ENCODE results near the gene SDHD. TPM values are rescaled to one million over a fixed set of nuclear protein-coding genes. Genes with fewer than 3 reads are reported as not detected.
A peak's percentile ranks its signal among the peaks of the same experiment; 100 is the strongest.

The SDHD gene
- total and polyA plus RNA-seq, 2 donors (not counting 1 experiment from before 2014, with no cell fraction given): 43.0 to 57.7 TPM

DNA sequence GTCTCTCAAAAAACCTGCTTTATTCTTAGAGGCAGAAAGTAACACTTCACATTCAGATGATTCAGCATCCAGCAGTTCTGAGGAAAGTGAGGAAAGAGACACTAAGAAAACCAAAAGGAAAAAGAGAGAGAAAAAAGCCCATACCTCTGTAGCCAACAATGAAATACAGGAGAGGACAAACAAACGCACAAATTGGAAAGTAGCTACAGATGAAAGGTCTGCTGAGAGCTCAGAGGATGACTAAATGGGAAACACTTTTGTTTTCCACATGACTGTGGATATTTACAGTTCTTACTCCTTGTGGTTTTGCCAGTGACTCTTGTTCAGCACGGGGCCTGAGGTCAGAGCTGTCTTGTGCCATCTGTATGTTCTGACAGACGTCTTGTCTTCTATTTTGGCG, 3.9 kb upstream of the SDHD start:
- no peak for TF ChIP-seq EZH2 (IDR thresholded peaks at IDR 0.05; ENCODE audit: borderline replicate concordance, insufficient read depth, low read depth, low read length, poor library complexity, severe bottlenecking)
- TF ChIP-seq, protein P1, sequence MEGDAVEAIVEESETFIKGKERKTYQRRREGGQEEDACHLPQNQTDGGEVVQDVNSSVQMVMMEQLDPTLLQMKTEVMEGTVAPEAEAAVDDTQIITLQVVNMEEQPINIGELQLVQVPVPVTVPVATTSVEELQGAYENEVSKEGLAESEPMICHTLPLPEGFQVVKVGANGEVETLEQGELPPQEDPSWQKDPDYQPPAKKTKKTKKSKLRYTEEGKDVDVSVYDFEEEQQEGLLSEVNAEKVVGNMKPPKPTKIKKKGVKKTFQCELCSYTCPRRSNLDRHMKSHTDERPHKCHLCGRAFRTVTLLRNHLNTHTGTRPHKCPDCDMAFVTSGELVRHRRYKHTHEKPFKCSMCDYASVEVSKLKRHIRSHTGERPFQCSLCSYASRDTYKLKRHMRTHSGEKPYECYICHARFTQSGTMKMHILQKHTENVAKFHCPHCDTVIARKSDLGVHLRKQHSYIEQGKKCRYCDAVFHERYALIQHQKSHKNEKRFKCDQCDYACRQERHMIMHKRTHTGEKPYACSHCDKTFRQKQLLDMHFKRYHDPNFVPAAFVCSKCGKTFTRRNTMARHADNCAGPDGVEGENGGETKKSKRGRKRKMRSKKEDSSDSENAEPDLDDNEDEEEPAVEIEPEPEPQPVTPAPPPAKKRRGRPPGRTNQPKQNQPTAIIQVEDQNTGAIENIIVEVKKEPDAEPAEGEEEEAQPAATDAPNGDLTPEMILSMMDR (IDR thresholded peaks at IDR 0.05): no peak
- no peak overlapping the region for H3K4me3 Mint-ChIP-seq
- no peak overlapping the region for H3K4me2 ChIP-seq (replicated peaks; ENCODE audit: low read depth, low read length, poor library complexity, severe bottlenecking)
- ChIA-PET POLR2A (no interaction called here), CTCF (interaction anchor here (0.9 to 1.2 kb wide), 2 partner anchors 25 to 31 kb away, joined by 3 read pairs; no protein-coding TSS in a partner anchor)
- H3K4me1 Mint-ChIP-seq: peaks cover 26% of the 10 kb centered on the region
- no peak for DNase-seq
- H3K9me3 ChIP-seq (ENCODE audit: control extremely low read depth in 1 of 3, control insufficient read depth in 2 of 3, insufficient read depth in 1 of 3, low read length in 2 of 3): no peaks in the 10 kb centered on the region
- no peak for ATAC-seq (ENCODE audit: low read depth)
- H3K79me2 ChIP-seq (ENCODE audit: control insufficient read depth, insufficient read depth, low read length): peaks cover 31% of the 10 kb centered on the region
- peaks cover 15 to 18% of the 10 kb centered on the region in 2 donors for H3K4me1 ChIP-seq (ENCODE audit: control insufficient read depth in 2 of 2, insufficient read depth in 2 of 2, low read length in 2 of 2)
- no peaks in the 10 kb centered on the region for H3K27me3 ChIP-seq (replicated peaks in 1 of 4; ENCODE audit: control extremely low read depth in 1 of 4, control insufficient read depth in 3 of 4, insufficient read depth in 4 of 4, low read length in 3 of 4)
- H3K36me3 ChIP-seq (replicated peaks in 1 of 2; ENCODE audit: control extremely low read depth in 1 of 2, control insufficient read depth in 1 of 2, extremely low read depth in 1 of 2, insufficient read depth in 2 of 2, low read length in 1 of 2): peaks cover 1 to 58% of the 10 kb centered on the region in 2 experiments
- no peaks in the 10 kb centered on the region for H3K27me3 Mint-ChIP-seq
- intact Hi-C loops (cut with micrococcal nuclease): no loop called here
- no peak overlapping the region for H3K4me3 ChIP-seq (ENCODE audit: control extremely low read depth in 1 of 5, extremely low read depth in 1 of 5, insufficient read depth in 1 of 5, low read depth in 2 of 5, low read length in 4 of 5)
- H3K27ac ChIP-seq (ENCODE audit: low read length in 2 of 2): no peak overlapping the region
- no peaks in the 10 kb centered on the region for H4K20me1 ChIP-seq (ENCODE audit: control insufficient read depth, insufficient read depth, low read length, poor library complexity, severe bottlenecking)
- H3K9me3 Mint-ChIP-seq (ENCODE audit: insufficient read depth): no peaks in the 10 kb centered on the region
- 58% methylated on average over 4 of the region's 4 CpGs for WGBS (ENCODE audit: insufficient coverage)
- no peak overlapping the region for H2AFZ ChIP-seq (ENCODE audit: insufficient read depth, low read depth, low read length, poor library complexity, severe bottlenecking)
- H3K27ac Mint-ChIP-seq: no peak overlapping the region
- no peak overlapping the region for H3K9ac ChIP-seq (ENCODE audit: low read length)

GRCh38 chr11:112085822-112086421, 751 bp upstream of the SDHD start:
- peak overlapping the region; percentile 91 for H3K4me2 ChIP-seq (replicated peaks; ENCODE audit: low read depth, low read length, poor library complexity, severe bottlenecking)
- H3K79me2 ChIP-seq (ENCODE audit: control insufficient read depth, insufficient read depth, low read length): peaks cover 43% of the 10 kb centered on the region
- Mint-ChIP-seq H3K9me3 (ENCODE audit: insufficient read depth) (no peaks in the 10 kb centered on the region), H3K4me3 (peak overlapping the region; percentile 89), H3K27ac (peak overlapping the region; percentile 93), H3K27me3 (no peaks in the 10 kb centered on the region), H3K4me1 (peaks cover 42% of the 10 kb centered on the region)
- CTCF ChIA-PET: interaction anchor here (0.6 to 2.0 kb wide), 8 partner anchors 10 to 215 kb away, joined by 3 to 6 read pairs (median 4); no protein-coding TSS in a partner anchor
- no peaks in the 10 kb centered on the region for H3K9me3 ChIP-seq (ENCODE audit: control extremely low read depth in 1 of 3, control insufficient read depth in 2 of 3, insufficient read depth in 1 of 3, low read length in 2 of 3)
- H3K4me3 ChIP-seq (ENCODE audit: control extremely low read depth in 1 of 5, extremely low read depth in 1 of 5, insufficient read depth in 1 of 5, low read depth in 2 of 5, low read length in 4 of 5): peak overlapping the region; percentile 73 to 100 (median 97)
- H3K27me3 ChIP-seq (replicated peaks in 1 of 4; ENCODE audit: control extremely low read depth in 1 of 4, control insufficient read depth in 3 of 4, insufficient read depth in 4 of 4, low read length in 3 of 4): no peaks in the 10 kb centered on the region
- no peaks in the 10 kb centered on the region for H4K20me1 ChIP-seq (ENCODE audit: control insufficient read depth, insufficient read depth, low read length, poor library complexity, severe bottlenecking)
- H3K4me1 ChIP-seq (ENCODE audit: control insufficient read depth in 2 of 2, insufficient read depth in 2 of 2, low read length in 2 of 2): peaks cover 18 to 21% of the 10 kb centered on the region in 2 donors
- ATAC-seq (ENCODE audit: low read depth) (no peak), DNase-seq (no peak)
- H2AFZ ChIP-seq (ENCODE audit: insufficient read depth, low read depth, low read length, poor library complexity, severe bottlenecking): peak overlapping the region; percentile 91
- H3K36me3 ChIP-seq (replicated peaks in 1 of 2; ENCODE audit: control extremely low read depth in 1 of 2, control insufficient read depth in 1 of 2, extremely low read depth in 1 of 2, insufficient read depth in 2 of 2, low read length in 1 of 2): peaks cover 1 to 53% of the 10 kb centered on the region in 2 experiments
- no peak for TF ChIP-seq EZH2 (IDR thresholded peaks at IDR 0.05; ENCODE audit: borderline replicate concordance, insufficient read depth, low read depth, low read length, poor library complexity, severe bottlenecking)
- TF ChIP-seq, protein P1 (IDR thresholded peaks at IDR 0.05): no peak
- peak overlapping the region; percentile 93 for H3K9ac ChIP-seq (ENCODE audit: low read length)
- WGBS (ENCODE audit: insufficient coverage): 4% methylated on average over 10 of the region's 19 CpGs
- POLR2A ChIA-PET: interaction anchor here (1.0 to 1.4 kb wide), 3 partner anchors 11 to 215 kb away, joined by 3 to 4 read pairs (median 4); partner anchors contain the start of genes ALG9 and NKAPD1
- H3K27ac ChIP-seq (ENCODE audit: low read length in 2 of 2): peak overlapping the region; percentile 77 to 91
- intact Hi-C loops (cut with micrococcal nuclease): loop anchor here (1.0 to 2.0 kb wide), 7 partner anchors 12 to 1687 kb away; partner anchors contain the start of genes ALG9, CFAP68, DLAT and FDXACB1
